RPMI7951 (cell line): ENCODE measurements around the gene ACSBG1. TPM values are rescaled to one million over a fixed set of nuclear protein-coding genes. Genes with fewer than 3 reads are reported as not detected.

Experiments
- DNase-seq: peaks from one replicate; pipeline ENCODE4 v3.0.0-alpha.2; 2012; ENCODE audit warnings: low read depth
- total RNA-seq: library from RNA; depleted of rRNA; stranded (reverse); fragments of >200 nt; shearing (Covaris generic); gene quantifications from 2 replicates; pipeline ENCODE4 v1.2.3, GENCODE V29; 2014

The ACSBG1 gene
- total RNA-seq, 1 experiment from 2014 or later, result 0.24 TPM

GRCh38 chr15:78222745-78223395 lies 11.5 kb downstream of the ACSBG1 start:
- DNase-seq, result no peak

- peak; percentile 25 for DNase-seq
Observed at GRCh38 chr15:78220713-78221112, 13.7 kb downstream of the ACSBG1 start.

GRCh38 chr15:78216276-78217104 lies 17.9 kb downstream of the ACSBG1 start:
- peak; percentile 92 for DNase-seq

- no peak for DNase-seq
Observed at GRCh38 chr15:78213956-78214355, 20.4 kb downstream of the ACSBG1 start.

- no peak for DNase-seq
Observed at GRCh38 chr15:78213425-78213750, 21.0 kb downstream of the ACSBG1 start.

- peak; percentile 94 for DNase-seq
Observed at GRCh38 chr15:78212546-78213424, 21.6 kb downstream of the ACSBG1 start.

- DNase-seq, result no peak
Observed at GRCh38 chr15:78212008-78212407, 22.4 kb downstream of the ACSBG1 start.

GRCh38 chr15:78211189-78211921 lies 23.0 kb downstream of the ACSBG1 start:
- DNase-seq, result no peak

GRCh38 chr15:78210349-78210717 lies 24.0 kb downstream of the ACSBG1 start:
- no peak for DNase-seq

GRCh38 chr15:78209646-78210348 lies 24.6 kb downstream of the ACSBG1 start:
- no peak for DNase-seq

GRCh38 chr15:78208887-78209645 lies 25.3 kb downstream of the ACSBG1 start:
- DNase-seq, result no peak

GRCh38 chr15:78208341-78208844 lies 26.0 kb downstream of the ACSBG1 start:
- DNase-seq, result no peak

- DNase-seq, result no peak
Observed at GRCh38 chr15:78207641-78208340, 26.6 kb downstream of the ACSBG1 start.

- no peak for DNase-seq
Observed at GRCh38 chr15:78207110-78207458, 27.3 kb downstream of the ACSBG1 start.

- DNase-seq, result peak; percentile 52
Observed at GRCh38 chr15:78206326-78207109, 27.8 kb downstream of the ACSBG1 start.

- no peak for DNase-seq
Observed at GRCh38 chr15:78205856-78206255, 28.5 kb downstream of the ACSBG1 start.

GRCh38 chr15:78205337-78205736 lies 29.0 kb downstream of the ACSBG1 start:
- DNase-seq, result no peak
